ENCODE results near the gene FPR2. TPM values are rescaled to one million over a fixed set of nuclear protein-coding genes. Genes with fewer than 3 reads are reported as not detected.
A peak's percentile ranks its signal among the peaks of the same experiment; 100 is the strongest.
"Not testable (repeated sequence)": the region's sequence is repeated elsewhere in the genome, so short reads cannot be mapped to it uniquely, and the experiment has no call there.

FPR2 gene, protein sequence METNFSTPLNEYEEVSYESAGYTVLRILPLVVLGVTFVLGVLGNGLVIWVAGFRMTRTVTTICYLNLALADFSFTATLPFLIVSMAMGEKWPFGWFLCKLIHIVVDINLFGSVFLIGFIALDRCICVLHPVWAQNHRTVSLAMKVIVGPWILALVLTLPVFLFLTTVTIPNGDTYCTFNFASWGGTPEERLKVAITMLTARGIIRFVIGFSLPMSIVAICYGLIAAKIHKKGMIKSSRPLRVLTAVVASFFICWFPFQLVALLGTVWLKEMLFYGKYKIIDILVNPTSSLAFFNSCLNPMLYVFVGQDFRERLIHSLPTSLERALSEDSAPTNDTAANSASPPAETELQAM
- total RNA-seq = not detected

DNA sequence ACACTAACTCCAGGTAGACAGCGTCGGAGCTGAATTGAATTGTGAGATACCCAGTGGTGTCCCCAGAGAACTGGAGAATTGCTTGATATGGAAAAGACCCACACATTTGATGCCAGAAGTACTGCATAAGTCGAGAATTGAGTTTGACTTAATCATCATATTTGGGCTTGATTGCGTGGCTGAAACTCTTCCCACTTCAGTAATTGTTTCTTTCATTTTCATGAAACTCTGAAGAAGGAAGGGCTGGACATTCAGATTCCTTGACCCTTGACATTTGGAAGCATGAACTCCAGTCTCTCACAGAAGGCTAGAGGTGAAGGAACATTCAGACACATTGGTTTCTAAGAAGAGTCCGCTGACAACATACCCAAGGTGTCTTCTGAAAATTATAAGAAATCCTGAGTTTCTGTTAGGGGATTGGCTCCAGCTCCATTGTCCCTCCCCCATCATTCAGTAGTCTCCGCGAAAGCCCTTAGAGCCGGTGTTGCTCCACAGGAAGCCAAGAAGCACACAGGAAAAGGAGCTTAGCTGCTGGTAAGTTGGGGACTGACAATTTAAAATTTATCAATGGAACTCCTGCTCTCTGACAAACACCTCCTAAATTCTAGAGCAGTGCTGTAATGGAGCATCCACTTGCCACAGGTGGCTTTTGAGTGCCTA lies at the start of gene FPR2:
Gene FPR2, plus strand, starts transcription at position 484 of the 660 bp plus-strand sequence. CDS start 7,479 bp downstream, outside the sequence.
- no peak for DNase-seq (ENCODE audit: low spot score)

DNA sequence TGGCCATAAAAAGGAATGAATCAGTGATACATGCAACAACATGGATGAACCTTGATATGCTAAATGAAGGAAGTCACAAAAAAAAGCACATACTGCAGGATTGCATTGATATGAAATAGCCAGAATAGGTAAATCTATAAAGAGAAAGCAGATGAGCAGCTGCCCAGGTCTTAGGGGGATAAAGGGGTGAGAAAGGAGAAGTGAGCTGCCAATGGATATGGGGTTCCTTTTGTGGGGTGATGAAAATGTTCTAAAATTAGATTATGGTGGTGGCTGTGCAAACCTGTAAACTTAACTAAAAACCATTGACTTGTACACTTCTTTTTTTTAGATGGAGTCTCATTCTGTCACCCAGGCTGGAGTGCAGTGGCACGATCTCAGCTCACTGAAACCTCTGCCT lies 49.3 kb upstream of the FPR2 start:
- no peak for DNase-seq (ENCODE audit: low spot score)

DNA sequence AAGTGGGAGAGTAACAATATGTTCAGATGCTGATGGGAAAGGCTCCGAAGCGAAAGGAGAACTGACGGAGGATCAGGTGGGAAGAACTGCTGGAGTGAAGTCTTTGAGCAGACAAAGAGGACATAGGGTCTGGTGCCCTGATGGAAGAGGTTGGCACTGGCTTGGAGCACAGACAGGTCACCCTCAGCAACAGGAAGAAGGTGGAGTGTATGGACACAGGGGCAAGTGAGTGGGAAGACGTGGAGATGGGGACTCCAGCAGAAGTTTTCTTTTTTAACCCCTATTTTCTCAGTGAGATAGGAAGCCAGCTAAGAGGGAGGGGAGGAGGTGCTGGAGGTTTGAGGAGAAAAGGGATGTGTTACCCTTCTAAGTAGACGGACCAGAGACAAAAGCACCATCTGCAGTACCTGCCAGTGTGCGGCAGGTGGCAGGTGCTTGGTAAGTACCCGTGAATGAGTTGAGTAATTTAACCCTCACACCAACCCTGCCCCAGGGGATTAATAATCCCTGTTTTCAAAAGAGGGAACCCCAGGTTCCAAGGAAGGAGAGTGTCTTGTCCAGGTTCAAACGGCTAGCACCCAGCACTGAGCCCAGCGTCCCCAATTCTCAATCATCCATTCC lies 48.4 kb upstream of the FPR2 start:
- DNase-seq (ENCODE audit: low spot score) = no peak

DNA sequence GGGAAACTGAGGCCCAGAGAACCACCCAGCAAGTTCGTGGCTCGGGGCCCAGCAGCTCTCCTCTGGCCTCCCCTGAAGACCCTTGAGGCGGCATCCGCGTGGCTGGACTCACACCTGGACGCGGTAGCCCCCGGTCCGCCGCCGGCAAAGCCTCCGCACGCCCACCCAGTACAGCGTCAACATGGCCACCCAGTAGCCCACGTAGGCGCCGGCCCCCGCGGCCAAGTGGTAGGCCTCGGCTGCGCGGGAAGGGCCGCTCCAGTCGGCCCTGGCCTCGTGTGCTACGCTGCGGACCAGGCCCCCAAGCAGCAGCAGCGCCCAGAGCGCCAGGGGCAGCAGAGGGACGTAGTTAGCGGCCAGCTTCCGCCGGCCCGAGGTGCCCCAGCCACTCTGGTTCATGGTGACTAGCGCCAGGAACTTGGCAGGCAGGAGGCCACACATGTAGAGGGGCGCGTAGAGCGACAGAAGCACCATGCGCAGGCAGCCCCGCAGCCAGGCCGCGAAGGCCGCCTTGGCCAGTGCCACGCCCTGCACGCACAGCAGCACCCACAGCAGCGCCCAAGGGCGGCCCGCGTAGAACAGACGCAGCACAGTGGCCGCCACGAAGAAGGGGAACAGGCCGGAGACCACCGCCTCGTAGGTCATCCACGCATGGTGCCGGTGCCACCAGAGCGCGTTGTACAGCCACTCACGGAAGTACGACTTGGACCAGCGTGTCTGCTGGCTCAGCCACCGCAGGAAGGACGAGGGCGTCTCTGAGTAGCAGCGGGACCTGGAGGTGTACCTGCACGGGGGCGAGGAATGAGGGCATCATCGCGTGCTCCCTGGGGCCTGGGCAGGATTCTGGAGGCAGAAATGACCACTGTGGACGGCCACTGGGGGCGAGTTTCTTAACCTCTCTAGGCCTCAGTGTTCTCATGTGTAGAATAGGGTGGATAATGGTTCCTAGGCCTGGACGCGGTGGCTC lies 47.4 kb upstream of the FPR2 start:
- no peak for DNase-seq (ENCODE audit: low spot score)

DNA sequence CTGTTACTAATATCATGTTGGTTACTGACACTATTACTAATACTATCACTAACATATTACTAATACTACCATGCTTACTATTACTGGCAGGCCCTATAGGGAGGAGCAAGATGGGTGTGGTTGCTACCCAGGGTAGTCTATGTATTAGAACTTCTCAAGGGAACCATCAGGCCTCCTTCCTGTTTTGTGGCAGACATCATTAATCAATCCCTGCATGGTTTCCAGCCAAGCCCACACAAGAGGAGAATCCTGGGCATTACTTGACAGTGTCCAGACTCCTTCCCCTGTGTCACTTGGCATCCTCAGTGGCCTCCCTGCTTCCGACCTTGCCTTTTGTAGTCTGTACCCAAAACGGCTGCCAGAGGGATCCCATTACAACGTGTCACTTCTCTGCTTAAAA lies 46.1 kb upstream of the FPR2 start:
- no peak for DNase-seq (ENCODE audit: low spot score)

DNA sequence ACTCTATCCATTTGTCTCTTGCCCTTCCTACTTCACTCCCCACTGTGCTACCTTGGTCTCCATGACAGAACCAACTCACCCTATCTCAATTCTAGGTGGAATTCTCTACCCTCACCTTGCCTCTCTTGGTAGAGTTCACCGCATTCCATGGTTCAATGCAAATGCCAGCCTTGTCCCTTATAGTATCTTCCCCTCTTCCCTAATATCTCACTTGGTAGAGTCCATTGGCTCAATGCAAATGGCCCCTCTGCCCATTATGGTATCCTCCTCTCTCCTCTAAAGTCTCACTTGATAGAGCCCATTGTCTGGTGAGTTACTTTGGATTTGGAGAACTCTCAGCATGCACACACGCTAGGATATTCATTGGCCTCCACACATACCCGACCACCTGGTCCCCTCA lies 45.1 kb upstream of the FPR2 start:
- DNase-seq (ENCODE audit: low spot score) = no peak

DNA sequence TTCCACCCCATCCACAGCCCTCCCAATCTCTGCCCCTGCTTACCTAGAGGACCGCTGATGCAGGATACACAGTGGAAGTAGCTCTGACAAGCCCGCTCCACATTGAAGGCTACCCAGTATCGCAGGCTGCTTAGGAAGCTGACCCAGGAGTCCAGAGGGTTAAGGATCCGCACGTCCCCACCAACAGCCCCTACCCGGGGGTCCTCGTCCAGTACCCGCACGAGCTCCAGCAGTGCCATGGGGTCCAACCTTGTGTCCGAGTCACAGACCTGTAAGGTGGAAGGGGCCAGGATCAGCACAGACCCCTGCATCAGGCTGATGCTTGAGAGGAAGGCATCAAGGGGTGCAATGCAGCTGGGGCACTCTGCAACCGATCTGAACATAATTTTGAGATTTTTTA lies 44.1 kb upstream of the FPR2 start:
- DNase-seq (ENCODE audit: low spot score) = no peak

DNA sequence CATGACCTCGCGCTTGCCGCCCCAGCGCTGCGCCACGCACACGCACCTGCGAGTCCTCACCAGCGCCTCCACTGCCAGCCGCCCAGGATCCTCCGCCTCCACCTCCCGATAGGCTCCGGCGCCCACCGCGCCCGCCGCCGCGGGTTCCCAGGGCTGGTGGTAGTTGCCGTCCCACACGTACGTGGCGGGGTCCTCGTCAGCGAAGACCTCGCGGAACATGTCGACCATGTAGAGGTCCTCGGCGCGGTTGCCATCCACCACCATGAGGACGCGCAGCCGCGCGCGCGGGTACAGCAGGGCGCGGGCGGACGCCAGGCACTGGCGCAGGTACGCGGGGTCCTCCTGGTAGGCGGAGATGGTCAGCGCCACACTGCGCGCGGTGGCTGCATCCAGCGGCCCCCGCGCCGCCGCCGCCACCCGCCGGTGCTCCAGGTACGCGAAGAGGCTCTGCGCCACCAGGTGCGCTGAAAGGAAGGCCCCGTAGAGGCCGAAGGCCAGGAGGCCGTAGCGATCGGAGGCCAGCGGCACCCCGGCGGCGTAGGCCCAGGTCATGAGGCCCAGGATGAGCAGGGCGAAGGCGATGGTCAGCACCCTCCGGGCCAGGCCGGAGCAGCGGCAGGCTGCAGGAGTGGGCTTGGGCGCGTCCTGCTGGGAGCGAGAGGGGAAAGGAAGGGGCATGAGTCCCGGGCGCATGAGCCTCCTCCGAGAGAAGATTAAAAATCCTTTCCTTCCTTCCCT lies 41.6 kb upstream of the FPR2 start:
- no peak for DNase-seq (ENCODE audit: low spot score)

DNA sequence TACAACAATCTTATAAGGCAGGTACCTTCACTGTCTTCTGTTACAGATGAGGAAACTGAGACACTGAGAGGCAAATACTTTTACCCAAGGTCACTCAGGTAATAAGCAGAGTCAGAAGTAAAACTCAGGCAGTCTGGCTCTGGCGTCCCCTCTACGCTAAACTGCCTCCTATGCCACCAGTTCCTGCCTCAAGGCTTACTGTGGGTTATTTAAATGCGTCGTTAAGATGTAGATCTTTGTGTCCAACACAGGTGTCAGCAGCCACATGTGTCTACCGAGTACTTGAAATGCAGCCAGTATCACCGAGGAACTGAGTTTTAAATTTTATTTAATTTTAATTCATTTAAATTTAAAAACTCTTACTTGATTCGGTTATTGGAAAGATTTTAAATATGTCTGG lies 39.1 kb upstream of the FPR2 start:
- no peak for DNase-seq (ENCODE audit: low spot score)

DNA sequence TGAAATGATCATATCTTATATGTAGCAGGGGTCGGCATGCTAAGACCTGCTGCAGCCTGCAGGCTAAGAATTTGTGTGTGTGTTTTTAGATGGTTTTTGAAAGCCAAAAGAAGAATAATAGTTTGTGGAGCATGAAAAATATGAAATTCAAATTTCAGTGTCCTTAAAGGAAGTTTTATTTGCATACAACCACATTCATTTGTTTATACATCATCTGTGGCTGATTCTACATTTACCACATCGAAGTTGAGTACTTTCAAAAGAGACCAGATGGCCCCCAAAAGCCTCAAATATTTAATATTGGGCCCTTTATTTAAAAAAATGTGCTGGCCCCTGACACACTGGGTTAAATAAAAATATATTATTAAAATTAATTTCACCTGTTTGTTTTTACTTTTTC lies 38.5 kb upstream of the FPR2 start:
- no peak for DNase-seq (ENCODE audit: low spot score)

DNA sequence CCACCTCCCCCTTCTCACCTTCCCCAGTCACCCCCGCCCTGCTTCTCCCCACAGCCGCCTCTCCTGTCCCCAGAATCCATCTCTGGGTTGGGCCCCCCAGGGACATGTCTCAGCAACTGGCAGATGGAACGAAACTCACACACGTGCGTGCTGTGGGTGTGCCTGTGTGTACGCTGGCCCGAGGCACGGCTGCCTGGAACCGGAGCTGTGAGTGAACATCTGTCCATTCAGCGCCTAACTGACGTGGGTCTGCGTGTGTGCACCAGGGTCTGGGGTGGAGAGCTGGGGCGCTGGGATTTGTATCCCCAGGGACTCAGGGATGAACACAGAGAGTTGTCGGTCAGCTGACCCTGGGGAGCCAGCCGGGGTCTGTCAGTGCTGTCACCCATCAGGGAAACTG lies 36.4 kb upstream of the FPR2 start:
- DNase-seq (ENCODE audit: low spot score) = no peak

DNA sequence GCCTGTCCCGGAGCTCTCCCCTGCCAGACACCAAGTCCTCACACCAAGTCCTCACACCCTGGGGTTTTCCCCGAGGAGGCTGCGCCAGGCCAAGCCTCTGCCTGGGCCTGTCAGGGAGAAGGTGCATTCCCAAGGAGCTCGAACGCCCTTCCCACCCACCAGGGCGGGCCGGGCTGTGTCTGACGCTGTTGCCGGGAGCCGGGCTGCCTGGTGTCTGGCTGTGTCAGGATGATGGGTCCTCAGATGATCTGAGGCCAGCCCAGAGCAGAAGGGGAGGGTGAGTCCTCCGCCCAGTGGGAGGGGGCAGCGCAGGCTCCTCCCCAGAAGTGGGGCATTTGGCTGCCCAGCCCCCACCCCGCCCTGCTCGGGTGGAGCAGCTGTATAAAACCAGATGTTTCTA lies 34.9 kb upstream of the FPR2 start:
- peak; percentile 47 for DNase-seq (ENCODE audit: low spot score)

DNA sequence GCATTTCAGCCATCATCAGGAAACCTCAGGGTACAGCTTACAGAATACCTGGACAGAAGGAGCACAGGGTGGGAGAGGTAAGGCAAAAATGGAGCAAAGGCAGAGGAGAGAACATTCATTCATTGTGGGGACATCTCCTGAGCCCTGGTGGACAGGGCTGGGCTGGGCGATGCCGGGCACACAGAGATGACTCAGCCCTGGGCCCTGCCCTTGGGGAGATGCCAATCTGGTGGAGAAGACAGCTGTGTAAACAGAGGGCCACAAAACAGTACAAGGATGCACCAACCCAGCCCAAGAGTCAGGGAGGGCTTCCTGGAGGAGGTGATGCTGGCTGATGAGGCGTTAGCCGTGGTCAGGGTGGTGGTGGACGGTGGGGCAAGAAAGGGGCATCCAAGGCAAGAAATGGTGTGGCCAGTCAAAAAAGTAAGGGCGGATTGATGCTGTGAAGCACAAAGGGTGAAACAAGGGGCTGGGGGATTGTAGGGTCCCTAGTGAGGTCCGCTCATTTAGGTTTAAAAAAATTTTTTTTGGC lies 33.6 kb upstream of the FPR2 start:
- no peak for DNase-seq (ENCODE audit: low spot score)

DNA sequence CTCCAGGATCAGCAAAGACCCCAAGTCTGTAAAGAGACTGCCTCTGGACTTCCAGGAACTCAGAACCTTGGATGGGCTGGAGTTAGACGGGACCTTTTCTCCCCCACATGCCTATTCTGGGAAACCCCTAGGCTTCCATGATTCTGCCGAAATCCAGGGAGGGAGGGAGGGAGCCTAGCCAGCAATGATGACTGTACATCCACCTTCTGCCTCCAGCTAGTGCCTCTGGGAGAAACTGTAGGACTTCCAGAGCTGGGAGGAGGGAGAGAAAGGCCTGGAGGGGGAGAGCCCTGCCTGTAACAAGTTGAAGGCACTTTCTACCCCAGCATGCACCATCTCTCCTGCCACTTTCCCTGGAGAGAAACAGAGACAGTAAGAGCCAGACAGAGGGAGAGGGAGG lies 31.2 kb upstream of the FPR2 start:
- no peak for DNase-seq (ENCODE audit: low spot score)

DNA sequence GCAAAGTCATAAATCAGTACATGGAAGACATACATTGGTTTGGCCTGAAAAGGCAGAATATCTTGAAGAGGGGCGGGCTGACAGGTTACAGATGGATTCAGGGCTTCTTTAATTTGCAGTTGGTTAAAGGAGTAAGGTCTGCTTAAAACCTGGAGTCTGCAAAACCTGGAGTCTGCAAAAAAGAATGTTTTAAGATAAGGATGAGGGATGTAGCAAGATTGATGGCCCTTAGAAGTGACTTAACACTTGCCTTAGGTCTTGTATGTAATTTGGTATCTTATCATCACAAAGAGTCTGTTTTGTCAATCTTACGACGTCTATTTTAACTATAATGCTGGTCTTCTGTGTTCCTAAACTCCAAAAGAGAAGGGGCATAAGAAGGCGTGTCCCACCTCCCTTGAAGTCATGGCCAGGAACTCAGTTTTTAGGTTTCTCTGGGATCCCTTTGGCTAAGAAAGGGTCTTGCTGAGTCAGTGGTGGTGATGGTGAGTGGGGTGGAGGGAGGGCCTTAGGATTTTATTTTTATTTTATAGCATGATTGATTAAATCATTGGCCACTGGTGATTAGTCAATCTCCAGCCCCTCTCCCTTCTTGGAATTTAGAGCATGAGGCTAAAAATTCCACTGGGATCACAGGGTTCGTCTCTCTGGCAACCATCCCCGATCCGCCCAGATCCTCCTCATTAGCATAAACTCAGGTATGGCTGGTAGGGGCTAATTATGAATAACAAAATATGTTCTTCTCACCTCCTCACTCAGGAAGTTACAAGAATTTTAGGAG lies 27.0 kb upstream of the FPR2 start:
- no peak for DNase-seq (ENCODE audit: low spot score)

DNA sequence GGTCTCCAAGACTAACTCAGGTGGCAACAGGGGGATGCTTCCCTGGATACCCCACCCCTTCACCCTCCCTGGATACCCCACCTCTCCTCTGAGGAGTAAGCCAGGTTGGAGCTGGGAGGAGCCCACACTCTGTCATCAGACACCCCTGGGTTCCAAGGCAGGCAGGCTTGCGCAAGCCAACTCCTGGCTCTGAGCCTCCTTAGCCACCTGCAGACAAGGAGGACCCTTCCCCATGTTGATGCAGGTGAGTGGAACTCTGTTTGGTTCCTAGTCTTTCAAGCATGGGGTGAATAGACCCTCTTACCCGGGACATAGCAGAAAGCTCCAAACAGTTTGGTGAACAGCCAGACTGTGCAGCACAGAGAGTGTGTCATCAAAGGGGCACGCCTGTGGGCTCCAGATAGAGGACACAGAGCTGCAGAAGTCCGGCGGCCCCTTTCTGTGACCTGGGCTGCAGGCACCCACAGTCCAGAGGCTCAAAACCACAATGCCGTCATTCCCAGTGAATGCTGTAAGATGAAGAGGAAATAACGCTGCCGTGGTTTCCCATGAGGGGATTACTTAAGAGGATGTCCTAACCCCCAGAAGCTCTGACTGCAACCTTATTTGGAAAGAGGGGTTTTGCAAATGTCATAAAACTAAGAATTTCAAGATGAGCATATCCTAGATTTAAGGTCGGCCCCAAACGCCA lies 25.1 kb upstream of the FPR2 start:
- DNase-seq (ENCODE audit: low spot score) = peak; percentile 62

DNA sequence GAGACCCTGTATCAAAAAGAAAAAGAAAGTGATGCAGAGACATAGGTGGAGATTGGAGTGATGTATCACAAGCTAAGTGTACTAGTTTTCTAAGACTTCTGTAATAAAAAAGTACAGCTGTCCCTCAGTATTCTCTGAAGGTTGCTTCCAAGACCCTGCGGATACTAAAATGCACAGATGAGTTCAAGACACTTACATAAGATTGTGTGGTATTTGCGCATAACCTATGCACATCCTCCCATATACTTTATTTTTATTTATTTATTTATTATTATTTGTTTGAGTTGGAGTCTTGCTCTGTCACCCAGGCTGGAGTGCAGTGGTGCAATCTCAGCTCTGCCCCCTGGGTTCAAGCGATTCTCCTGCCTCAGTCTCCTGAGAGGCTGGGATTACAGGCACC lies 23.6 kb upstream of the FPR2 start:
- DNase-seq (ENCODE audit: low spot score) = no peak

DNA sequence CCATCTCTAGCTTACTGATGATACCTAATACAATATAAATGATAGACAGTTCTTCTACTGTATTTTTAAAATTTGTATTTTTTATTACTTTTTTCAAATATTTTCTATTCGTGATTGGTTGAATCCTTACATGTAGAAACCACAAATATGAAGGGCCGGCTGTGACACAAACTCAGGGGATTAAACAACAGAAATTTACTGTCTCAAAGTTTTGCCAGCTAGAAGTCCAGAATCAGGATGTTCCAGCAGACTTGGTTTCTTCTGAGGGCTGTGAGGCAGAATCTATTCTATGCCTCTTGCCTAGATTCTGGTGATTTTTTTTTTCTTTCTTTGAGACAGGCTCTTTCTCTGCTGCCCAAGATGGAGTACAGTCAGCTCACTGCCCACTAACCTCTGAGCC lies 23.1 kb upstream of the FPR2 start:
- no peak for DNase-seq (ENCODE audit: low spot score)

DNA sequence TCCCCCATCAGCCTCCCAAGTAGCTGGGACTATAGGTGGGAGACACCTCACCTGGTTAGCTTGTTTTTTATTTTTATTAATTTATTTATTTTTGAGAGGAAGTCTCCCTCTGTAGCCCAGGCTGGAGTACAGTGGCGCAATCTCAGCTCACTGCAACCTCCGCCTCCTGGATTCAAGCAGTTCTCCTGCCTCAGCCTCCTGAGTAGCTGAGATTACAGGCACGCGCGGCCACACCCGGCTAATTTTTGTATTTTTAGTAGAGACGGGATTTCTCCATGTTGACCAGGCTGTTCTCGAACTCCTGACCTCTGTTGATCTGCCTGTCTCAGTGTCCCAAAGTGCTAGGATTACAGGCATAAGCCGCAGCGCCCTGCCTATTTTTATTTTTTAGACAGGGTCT lies 22.5 kb upstream of the FPR2 start:
- DNase-seq (ENCODE audit: low spot score) = not testable (repeated sequence)

All from mucosa of gallbladder (tissue), 1 donor.